NCI-H69 (cell line): ENCODE measurements around the gene HEBP1.
"Not testable (repeated sequence)": the region's sequence is repeated elsewhere in the genome, so short reads cannot be mapped to it uniquely, and the experiment has no call there.

Experiments
- DNase-seq: peaks from one replicate; lab custom pipeline; 2025; lab: John Stamatoyannopoulos, UW

HEBP1 gene, protein sequence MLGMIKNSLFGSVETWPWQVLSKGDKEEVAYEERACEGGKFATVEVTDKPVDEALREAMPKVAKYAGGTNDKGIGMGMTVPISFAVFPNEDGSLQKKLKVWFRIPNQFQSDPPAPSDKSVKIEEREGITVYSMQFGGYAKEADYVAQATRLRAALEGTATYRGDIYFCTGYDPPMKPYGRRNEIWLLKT

GRCh38 chr12:12999959-13000615, at the start of gene HEBP1:
HEBP1 (minus strand) TSS chr12:13000265; CDS start chr12:13000114, 151 bp downstream.
- peak; percentile 86 for DNase-seq

- peak; percentile 3 for DNase-seq
Measured at GRCh38 chr12:13049816-13050215, 49.8 kb upstream of the HEBP1 start.

- DNase-seq: peak; percentile 9
Measured at GRCh38 chr12:13046964-13047363, 46.9 kb upstream of the HEBP1 start.

DNA sequence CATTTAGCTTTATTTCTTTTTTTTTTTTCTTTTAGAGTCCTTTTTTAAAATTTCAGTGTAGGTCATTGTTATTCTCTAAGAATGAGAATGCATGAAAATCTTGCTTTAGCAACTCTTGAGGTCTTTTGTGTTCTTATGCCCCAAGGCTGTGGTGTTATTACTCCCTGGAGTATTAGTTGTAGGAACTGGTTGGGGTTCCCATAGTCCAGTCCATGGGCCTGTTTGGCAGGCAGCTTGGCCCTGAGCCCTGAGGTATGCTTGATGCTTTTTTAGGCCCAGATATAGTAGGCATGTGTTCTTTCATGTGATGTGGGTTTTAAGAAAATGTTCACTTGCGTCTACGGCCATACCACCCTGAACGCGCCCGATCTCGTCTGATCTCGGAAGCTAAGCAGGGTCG, 45.8 kb upstream of the HEBP1 start:
- DNase-seq: no peak

DNA sequence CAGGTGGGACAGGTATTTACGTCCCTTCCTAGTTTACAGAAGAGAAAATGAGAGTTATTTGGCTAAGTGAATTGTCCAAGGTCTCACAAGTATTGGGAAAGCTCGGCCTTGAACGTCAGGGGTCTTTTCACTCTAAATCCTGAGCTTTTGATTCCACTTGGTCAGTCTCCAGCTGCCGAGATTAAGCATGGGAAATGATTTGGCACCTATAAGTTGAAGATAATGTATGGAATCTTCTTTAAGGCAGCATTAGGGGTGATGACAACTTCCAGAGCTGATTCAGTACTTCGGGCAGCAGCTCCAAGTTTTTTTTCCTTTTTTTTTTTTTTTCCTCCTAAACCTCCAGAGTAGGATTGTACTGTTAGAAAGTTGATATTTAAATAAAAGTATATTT, 44.8 kb upstream of the HEBP1 start:
- no peak for DNase-seq

DNA sequence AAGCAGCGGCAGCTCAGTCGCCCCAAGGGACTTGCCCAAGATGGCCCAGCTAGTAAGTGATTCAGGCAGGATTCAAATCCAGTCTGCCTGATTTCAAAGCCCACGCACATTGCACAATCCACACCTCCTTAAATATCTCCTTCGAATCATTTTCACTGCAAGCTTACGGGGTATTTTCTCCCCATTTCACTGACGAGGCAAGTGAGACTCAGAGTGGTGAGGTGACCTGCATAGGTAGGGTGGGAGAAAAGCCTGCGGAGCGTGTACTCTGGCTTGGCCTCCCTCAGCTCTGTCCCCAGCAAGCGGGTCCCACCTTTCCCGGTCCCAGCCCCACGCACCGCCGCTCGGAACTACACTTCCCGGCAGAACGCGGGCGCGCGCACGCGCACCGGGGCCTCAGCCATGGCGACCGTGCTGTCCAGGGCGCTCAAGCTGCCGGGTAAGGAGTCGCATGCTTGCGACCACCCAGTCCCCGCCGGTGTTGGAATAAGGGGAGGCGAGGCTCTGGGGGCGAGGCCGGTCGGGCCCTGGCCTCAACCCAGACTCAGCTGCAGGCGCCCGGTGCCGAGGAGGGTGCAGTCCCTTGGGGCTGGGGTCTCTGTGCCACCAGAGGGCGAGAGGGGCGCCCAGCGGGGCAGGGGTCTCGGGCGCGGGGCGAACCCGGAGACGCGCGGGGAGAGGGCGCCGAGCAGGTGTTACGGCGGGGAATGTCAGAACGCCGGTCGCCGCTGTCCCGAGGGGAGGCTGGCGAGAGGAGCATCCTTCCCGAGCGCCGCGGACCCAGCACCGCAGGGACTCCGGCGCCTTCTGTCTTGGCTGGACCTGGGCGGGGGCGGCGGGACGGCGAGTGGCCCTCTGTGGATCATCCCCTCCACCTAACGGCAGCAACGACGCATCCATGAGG, 44.2 kb upstream of the HEBP1 start, which contains the start of gene FAM234B:
TSS of gene FAM234B (plus strand) at position 380 of the 904 bp plus-strand sequence. CDS start at position 403, 23 bp downstream.
- peak; percentile 74 for DNase-seq

GRCh38 chr12:13042666-13043230, 42.7 kb upstream of the HEBP1 start:
- no peak for DNase-seq

- no peak for DNase-seq
Measured at GRCh38 chr12:13041224-13041623, 41.2 kb upstream of the HEBP1 start.

DNA sequence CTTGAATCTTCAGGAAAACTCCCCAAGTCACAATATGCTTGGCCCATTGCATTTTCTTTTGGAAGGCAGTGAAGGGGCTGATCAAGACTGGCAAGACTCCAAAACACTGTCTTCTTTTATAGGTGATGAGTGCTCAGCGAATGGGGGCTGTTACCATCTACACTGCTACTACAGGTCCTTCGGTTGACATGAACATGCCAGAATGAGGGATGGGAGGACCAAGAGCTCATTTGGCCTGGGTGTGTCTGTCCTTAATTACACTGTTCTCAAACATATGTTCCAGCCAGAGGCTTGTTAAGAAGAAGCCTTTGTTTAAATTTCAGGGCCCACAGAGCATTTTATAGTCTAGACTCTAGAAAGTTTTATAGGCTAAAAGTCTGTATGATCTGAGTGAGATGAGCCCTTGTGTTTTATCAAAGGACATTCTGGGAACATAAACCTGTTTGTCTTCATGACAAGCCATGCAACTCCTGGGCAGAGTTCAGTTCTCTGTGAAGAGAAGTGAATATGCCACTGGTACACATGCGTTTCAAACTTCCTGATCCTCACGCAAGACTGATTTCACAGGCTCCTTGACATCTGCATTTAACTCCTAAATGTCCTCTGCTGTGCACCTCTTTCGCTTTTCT, 39.4 kb upstream of the HEBP1 start:
- DNase-seq: peak; percentile 77

DNA sequence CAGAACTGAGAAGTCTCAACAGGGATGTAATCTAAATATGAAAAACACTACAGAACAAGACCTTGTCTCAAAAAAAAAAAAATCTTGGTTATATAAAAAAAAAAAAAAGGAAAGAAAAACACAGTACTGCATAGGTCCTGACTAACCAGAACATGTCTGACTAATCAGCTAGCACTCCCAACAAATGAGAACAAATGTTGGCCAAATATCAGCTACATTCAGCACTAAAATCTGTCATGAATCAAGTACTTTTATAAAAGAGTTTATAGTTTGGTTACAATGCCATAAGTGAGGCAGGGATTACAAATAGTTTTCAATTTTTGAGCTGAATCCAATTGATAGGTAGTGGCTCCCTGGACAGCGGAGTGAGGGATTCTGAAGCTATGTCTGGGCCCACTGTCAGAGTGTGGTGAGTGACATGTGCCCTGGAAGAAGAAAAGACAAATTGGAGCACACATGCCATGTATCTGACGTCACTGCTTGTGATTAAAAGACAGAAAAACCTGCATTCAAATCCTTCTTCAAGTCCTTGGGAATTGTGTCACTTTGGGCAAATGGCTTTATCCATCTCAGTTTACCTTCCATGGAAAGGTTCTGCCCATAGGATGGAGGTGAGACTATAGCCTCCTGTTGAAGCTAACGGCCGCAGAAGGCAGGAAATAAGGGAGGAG, 38.6 kb upstream of the HEBP1 start:
- DNase-seq: peak; percentile 15

- no peak for DNase-seq
Measured at GRCh38 chr12:13036881-13037280, 36.8 kb upstream of the HEBP1 start.

DNA sequence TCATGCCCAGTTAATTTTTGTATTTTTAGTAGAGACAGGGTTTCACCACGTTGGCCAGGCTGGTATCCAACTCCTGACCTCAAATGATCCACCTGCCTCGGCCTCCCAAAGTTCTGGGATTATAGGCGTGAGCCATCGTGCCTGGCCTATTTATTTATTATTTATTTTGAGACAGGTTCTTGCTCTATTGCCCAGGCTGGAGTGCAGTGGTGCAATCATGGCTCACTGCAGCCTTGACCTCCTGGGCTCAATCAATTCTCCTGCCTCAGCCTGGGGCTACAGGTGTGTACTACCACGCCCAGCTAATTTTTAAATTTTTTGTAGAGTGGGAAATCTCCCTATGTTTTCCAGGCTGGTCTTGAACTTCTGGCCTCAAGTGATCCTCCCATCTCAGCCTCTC, 35.3 kb upstream of the HEBP1 start:
- DNase-seq: not testable (repeated sequence)

DNA sequence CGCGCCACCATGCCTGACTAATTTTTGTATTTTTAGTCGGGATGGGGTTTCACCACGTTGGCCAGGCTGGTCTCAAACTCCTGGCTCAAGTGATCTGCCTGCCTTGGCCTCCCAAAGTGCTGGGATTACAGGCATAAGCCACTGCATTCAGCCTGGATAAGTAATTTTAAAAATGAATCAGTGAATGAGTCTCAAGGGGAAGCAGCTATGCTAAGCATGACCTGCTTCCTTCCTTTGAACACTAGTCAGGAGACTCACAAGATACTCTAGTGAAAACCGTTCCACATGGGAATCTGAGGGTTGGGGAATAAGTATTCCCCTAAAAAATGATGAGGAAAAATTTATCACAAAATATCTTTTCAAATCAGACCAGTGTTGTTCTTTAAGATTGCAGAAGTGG, 33.4 kb upstream of the HEBP1 start:
- no peak for DNase-seq

DNA sequence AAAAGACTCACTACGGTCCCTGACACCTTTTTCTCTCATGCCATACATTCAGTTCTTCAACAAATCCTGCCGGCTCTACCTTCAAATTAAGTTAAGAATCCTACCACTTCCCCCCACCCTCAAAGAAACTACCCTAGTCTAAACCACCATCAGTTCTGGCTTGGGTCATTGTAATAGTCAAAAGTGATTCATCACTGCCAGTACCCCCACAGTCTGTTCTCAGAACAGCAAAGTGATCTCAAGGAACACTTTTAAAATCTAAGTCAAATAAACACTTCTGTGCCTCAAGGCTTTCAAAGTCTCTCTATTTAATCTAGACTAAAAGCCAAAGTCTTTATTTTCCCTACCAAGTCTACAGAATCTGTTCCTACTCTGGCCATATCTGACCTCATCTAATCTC, 32.1 kb upstream of the HEBP1 start:
- DNase-seq: no peak

DNA sequence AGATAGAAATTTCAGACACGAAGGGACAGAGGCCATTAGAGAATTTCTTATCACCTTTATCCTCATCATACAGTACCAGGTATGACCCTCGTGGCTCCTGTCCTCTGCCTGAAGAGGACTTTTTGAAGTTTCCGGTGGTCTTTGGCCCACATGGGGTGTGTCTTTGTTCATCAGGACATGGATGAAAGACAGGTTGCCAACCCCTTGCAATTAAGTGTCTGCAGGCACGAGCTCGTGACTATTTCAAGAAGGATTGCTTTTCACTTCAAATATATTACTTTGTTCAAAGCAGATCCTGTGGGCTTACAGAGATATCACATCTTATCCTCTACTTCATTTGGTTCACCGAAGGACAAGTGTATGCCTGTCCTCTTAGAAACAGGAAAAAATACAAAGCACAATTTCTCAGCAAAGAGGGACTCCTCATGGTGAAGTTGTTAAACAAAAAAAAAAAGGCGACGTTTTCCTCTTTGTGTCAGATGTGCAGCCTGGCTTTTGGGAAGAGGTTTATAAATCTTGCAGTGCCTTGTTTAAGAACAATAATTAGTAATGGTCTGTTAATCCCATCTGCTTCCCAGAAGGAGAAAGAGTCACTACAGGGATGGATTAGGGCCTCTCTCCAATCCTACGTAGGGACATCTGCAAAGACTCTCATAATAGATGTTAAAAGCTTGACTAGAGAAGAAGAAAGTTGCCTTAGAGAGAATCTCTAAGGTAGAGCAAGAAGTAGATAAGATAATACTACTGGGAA, 30.7 kb upstream of the HEBP1 start:
- DNase-seq: peak; percentile 18

GRCh38 chr12:13028825-13029570, 28.9 kb upstream of the HEBP1 start:
- DNase-seq: no peak

GRCh38 chr12:13027508-13027907, 27.4 kb upstream of the HEBP1 start:
- DNase-seq: no peak

DNA sequence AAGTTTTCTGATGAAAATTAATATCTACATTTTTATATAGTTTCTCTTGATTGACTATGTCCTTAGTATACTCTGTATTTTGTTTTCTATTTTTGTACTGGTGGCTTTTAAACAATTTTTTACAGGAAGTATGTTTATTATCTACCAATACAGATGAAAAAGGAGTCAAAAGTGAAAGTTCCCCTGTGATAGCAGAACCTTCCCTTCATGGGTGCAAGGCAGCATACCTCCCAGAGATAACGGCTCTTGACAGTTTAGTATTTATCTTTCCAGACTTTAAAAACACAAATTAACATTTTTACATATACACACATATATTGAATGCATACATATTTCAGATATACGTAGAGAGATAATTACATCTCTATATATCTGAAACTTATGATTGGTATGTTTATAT, 27.0 kb upstream of the HEBP1 start:
- DNase-seq: no peak

DNA sequence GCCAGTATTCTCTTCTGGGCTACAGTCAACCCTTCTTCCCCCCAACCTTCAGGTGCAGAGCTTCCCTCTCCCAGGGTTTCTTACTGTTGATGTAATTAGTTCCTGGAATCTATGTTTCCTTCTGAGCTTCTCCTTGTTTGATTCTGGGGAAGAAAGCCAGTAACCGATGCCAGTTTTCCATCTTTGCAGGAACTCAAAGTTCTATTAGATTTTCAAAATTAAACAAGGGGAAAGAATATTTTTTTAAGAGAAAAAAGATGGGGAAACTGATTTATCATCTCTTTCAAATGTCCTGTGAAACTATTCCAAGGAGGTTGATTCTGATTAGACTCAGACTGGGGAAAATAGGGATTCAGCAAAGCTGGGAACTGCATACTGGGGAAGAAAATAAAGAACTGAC, 26.2 kb upstream of the HEBP1 start:
- no peak for DNase-seq

- DNase-seq: no peak
Measured at GRCh38 chr12:13024531-13024916, 24.5 kb upstream of the HEBP1 start.
